ENCODE results near the gene PDE4B.

GRCh38 chr1:66374148-66374547, 581.5 kb downstream of the PDE4B start:
- TF ChIP-seq CTCF (IDR thresholded peaks at IDR 0.05) (no peak), POLR2A (IDR thresholded peaks at IDR 0.05) (no peak), EP300 (IDR thresholded peaks at IDR 0.05) (no peak)
